GM06990 (cell line): ENCODE measurements around the gene ABHD5.
A peak's percentile ranks its signal among the peaks of the same experiment; 100 is the strongest.

Source experiments
- DNase-seq: peaks from one replicate; pipeline ENCODE4 v3.0.0-alpha.2; 2011; ENCODE audit not compliant: insufficient read length; ENCODE audit errors: extremely low read depth
- H3K27me3 ChIP-seq: replicated peaks from 2 replicates; pipeline ENCODE4 v1.6.0; 2011; ENCODE audit warnings: low read length; ENCODE audit not compliant: control insufficient read depth, insufficient read depth
- H3K36me3 ChIP-seq: 2 replicates; pipeline ENCODE4 v1.5.1; 2011; ENCODE audit warnings: low read length; ENCODE audit not compliant: control insufficient read depth, insufficient read depth
- H3K4me3 ChIP-seq: replicated peaks from 2 replicates; pipeline ENCODE4 v1.5.1; 2011; ENCODE audit warnings: low read depth, mild to moderate bottlenecking, control low read depth, low read length
- CTCF ChIP-seq: IDR thresholded peaks from 2 replicates; pipeline ENCODE4 v1.5.1; 2011; ENCODE audit warnings: low read length, control low read depth, mild to moderate bottlenecking, inconsistent platforms; ENCODE audit not compliant: insufficient read depth, poor library complexity, severe bottlenecking

The ABHD5 gene

GRCh38 chr3:43690400-43691119 is at the start of gene ABHD5:
ABHD5 (plus strand) TSS chr3:43690938; CDS start chr3:43690993, 55 bp downstream.
- H3K36me3 ChIP-seq = no peaks in the 10 kb centered on the region
- no peaks in the 10 kb centered on the region for H3K27me3 ChIP-seq
- TF ChIP-seq CTCF = peak; percentile 26
- peak within 1 kb of the TSS; percentile 82 for H3K4me3 ChIP-seq
- peak; percentile 99 for DNase-seq

- DNase-seq = no peak
- no peak for TF ChIP-seq CTCF
- Histone ChIP-seq H3K27me3 (no peaks in the 10 kb centered on the region), H3K36me3 (no peaks in the 10 kb centered on the region), H3K4me3 (no peak overlapping the region)
Measured at GRCh38 chr3:43641306-43642114, 49.2 kb upstream of the ABHD5 start.

- TF ChIP-seq CTCF = no peak
- Histone ChIP-seq H3K27me3 (no peaks in the 10 kb centered on the region), H3K36me3 (no peaks in the 10 kb centered on the region), H3K4me3 (no peak overlapping the region)
- no peak for DNase-seq
Measured at GRCh38 chr3:43644443-43644842, 46.3 kb upstream of the ABHD5 start.

GRCh38 chr3:43647331-43648166 is 43.2 kb upstream of the ABHD5 start:
- no peak for DNase-seq
- H3K27me3 ChIP-seq = no peaks in the 10 kb centered on the region
- TF ChIP-seq CTCF = no peak

GRCh38 chr3:43648957-43649356 is 41.8 kb upstream of the ABHD5 start:
- no peak for DNase-seq
- TF ChIP-seq CTCF = no peak
- Histone ChIP-seq H3K4me3 (no peak overlapping the region), H3K27me3 (no peaks in the 10 kb centered on the region), H3K36me3 (no peaks in the 10 kb centered on the region)

More at GRCh38 chr3:43647331-43648166, 43.2 kb upstream of the ABHD5 start:
- Histone ChIP-seq H3K36me3 (no peaks in the 10 kb centered on the region), H3K4me3 (no peak overlapping the region)
